Stimulated activated CD8-positive, alpha-beta memory T cell treated with anti-CD3 and anti-CD28 coated beads, Interleukin-12 subunit alpha, Interleukin-12 subunit beta, amount 100 ng/mL, for 4 hours (primary cell): ENCODE measurements around the gene RNMT.
"Not testable (repeated sequence)": the region's sequence is repeated elsewhere in the genome, so short reads cannot be mapped to it uniquely, and the experiment has no call there.

Experiments used
- DNase-seq: peaks from one replicate; pipeline ENCODE4 v3.0.0-alpha.2; 2020; ENCODE audit warnings: low read depth

Gene RNMT

GRCh38 chr18:13726232-13726971 lies at the start of gene RNMT, which contains the start of gene FAM210A:
TSS of gene RNMT (plus strand) at chr18:13726673. CDS start at chr18:13731518, 4,845 bp downstream.
TSS of gene FAM210A (minus strand) at chr18:13726558. CDS start at chr18:13682077, 44,481 bp downstream.
- peak; percentile 92 for DNase-seq

DNA sequence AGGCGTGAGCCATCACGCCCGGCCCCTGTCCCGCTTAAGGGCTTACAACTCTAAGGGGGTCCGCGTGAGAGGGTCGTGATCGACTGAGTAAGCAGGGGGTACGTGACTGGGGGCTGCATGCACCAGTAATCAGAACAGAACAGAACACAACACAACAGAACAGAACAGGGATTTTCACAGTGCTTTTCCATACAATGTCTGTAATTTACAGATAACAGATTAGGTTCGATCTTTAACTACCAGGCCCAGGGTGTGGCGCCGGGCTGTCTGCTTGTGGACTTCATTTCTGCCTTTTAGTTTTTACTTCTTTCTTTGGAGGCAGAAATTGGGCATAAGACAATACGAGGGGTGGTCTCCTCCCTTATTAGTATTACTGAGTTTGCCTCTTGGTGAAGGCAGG lies 49.1 kb upstream of the RNMT start:
- not testable (repeated sequence) for DNase-seq

- DNase-seq = no peak
Observed at GRCh38 chr18:13680612-13681011, 45.9 kb upstream of the RNMT start.

DNA sequence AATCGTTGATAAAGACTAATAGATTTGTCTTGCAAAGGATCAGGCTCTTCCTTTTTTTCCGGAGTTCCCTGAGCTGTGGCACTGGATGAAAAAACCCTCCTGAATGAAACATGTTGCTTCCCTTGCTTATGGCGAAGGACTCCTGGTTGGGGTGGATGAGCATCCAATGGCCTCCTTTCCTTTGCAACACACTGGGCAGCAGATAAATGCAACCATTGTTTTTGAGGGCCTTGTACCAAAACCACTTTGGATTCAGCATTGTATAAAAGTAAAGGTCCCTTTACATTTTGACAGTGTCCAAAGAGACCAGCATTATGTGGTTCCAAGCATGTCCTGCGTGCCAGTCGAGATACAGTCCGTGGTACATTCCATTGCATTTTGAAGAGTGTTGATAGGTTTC lies 44.8 kb upstream of the RNMT start:
- DNase-seq = no peak

- DNase-seq = no peak
Observed at GRCh38 chr18:13684546-13684945, 41.9 kb upstream of the RNMT start.

DNA sequence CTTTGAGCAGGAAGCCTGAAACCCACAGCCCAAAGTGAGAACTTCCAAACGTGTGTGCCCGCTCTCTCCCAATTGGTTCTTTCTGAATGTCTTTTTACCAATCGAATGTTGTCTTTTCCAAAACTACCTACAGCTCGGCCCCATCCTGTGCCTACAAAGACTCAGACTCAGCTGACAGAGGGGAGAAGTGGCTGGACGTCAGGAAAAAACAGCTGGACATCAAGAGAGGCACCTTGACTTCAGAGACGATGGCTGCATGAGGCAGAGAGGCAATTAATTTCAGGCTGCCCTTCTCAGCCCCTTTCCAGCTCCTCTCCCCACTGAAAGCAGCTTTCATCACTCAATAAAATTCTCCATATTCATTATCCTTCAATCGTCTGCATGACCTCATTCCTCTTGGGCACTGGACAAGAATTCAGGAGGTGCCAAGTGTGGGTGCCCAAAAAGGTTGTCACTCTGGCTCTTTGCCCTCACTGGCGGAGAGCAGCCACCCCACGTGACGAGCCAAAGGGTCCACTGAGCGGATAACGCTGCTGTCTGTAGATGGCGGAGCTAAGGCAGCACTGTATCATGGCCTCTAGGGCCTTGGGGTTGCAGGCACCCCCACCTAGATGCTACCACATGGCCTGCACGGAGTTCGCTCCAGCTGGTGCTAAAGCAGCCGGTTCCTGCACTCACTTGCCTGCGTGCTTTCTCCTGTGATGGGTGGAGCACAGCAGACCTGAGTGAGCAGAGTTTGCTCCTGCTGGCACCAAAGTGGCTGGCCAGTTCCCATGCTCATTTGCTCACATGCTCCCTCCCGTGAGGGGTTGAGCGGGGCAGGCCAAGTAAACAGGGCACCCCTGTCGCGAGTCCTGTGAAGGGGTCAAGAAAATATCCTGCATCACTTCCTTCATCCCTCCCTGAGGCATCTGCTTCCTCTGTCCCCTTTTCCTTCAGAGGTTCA lies 38.0 kb upstream of the RNMT start:
- DNase-seq = no peak

DNA sequence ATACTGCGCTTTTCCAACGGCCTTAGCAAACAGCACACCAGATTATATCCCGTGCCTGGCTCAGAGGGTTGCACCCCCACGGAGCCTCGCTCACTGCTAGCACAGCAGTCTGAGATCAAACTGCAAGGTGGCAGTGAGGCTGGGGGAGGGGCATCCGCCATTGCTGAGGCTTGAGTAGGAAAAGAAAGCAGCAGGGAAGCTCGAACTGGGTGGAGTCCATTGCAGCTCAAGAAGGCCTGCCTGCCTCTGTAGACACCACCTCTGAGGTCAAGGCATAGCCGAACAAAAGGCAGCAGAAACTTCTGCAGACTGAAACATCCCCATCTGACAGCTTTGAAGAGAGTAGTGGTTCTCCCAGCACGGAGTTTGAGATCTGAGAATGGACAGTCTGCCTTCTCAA lies 36.4 kb upstream of the RNMT start:
- not testable (repeated sequence) for DNase-seq

DNA sequence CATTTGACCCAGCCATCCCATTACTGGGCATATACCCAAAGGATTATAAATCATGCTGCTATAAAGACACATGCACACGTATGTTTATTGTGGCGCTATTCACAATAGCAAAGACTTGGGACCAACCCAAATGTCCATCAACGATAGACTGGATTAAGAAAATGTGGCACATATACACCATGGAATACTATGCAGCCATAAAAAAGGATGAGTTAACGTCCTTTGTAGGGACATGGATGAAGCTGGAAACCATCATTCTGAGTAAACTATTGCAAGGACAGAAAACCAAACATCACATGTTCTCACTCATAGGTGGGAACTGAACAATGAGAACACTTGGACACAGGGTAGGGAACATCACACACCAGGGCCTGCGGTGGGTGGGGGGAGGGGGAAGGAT lies 31.1 kb upstream of the RNMT start:
- not testable (repeated sequence) for DNase-seq

DNA sequence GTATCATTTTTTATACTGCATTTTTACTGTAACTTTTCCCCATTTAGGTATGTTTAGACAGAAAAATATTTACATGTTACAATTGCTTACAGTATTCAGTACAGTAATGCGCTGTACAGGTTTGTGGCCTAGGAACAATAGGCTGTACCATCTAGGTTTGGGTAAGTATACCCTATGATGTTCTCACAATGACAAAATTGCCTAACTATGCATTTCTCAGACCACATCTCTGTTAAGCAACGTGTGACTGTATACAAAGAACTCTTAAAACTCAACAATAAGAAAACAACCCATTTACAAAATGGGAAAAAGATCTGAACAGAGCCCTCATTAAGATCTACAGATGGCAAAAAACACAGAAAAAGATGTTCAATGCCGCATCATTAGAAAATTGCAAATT lies 29.5 kb upstream of the RNMT start:
- DNase-seq = no peak

- no peak for DNase-seq
Observed at GRCh38 chr18:13700153-13700552, 26.3 kb upstream of the RNMT start.

DNA sequence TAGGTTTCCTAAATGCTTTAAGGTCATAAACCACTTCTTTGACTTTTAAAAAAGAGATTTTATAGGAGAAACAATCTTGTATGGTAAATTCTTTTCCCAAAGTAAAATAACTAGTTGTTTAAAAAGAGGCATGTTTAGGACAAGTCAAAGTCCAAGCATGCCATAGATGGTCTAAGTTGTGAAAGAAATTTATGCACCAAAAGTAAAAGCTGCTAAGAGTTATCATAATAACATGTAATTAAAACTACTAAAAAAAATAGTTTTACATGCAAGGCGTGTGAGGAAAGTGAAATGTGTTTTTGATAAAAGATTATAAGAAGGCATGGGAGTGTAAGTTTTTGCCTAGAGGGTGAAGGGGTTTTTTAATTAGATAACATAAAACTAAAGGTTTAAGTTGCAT lies 22.6 kb upstream of the RNMT start:
- no peak for DNase-seq

- no peak for DNase-seq
Observed at GRCh38 chr18:13710414-13710831, 16.1 kb upstream of the RNMT start.

GRCh38 chr18:13712400-13713131 lies 13.9 kb upstream of the RNMT start:
- no peak for DNase-seq

- DNase-seq = no peak
Observed at GRCh38 chr18:13713455-13714055, 12.9 kb upstream of the RNMT start.

GRCh38 chr18:13715330-13715729 lies 11.1 kb upstream of the RNMT start:
- no peak for DNase-seq

DNA sequence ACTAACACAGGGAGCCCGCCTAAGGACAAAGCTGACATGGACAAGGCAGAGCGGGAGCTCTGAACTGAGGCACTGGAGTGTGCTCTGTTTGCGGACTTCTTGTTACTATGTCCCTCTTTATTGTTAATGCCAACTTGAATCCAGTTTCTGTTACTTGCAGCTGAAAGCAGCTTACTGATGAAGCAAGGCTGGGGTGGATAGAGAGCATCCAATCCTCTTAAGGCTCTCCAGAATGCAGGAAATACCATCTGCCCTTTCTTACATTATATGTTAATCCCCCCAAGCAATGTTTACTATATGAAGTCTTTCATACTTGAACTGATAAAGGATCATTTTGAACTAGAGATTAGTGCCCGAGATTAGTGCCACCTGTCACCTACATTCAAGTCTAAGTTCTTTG lies 9.6 kb upstream of the RNMT start:
- no peak for DNase-seq

DNA sequence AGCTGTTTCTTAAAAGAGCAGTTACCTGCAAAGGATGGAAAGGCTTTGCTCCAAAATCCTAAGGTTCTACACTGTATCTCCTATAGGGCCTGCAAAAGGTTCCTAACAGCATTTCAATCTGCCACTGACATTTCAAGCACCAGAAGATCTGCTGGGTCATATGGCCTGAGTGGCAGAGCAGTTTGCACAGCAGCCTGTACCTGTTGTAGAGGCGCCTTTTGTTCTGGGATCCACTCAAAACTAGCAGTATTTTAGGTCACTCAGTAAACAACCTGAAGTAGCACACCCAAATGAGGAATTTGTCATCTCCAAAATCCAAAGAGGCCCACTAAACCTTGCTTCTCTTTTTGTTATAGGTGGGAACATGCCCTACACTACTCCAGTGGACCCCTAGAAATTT lies 6.3 kb upstream of the RNMT start:
- no peak for DNase-seq

GRCh38 chr18:13720847-13721246 lies 5.6 kb upstream of the RNMT start:
- DNase-seq = no peak

DNA sequence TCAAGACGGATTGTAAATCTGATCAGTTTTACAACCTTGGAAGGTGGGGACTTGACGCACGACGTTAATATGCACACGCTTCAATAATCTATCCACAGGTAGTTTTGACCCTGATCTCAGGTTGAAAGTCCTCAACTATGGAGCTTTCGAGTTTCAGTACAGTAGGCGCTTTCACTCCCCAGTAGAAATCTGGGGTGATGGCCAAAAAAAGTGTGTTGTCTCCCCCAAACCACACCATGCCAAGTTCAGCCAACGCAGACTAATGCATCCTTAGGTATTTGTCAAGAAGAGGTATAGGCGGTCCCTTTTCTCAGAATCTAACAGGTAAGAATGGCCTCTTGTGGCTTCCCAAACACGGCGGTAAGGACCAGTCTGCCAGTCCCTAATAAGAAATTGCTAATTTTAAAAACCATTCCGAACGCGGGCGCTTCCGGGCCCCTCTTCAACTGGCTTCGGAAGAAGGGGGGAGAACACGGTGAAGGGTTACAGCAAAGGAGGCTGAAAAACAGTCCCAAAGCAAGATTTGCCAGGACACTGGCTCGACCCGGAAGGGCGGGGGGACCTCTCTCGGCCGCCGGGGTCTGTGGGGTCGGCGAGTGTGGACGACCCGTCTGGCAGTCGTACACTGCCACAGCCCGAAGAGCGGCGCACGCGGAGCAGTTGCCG lies 774 bp upstream of the RNMT start:
- no peak for DNase-seq

DNA sequence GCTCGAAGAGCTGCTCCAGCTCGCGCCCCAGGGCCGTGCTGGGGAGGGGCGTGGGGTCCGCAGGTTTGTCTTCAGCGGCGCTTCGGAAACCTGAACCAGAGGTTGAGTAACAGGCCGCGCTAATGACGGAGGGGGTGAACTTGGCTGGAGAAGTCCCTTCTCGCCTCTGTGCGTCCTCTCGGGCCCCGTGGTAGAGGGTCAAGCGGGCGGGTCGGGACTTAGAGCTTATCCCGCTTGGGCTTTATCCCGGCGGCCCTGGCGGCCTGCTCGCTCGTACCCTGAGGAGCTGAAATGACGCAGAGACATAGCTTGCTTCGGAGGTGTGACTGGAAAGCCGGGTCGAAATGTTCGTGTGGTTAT lies 479 bp downstream of the RNMT start:
- DNase-seq = no peak

- DNase-seq = no peak
Observed at GRCh38 chr18:13730481-13730880, 4.0 kb downstream of the RNMT start.
